Ovary (tissue), 3 donors: ENCODE results near the gene FLNB.

Source experiments
- CTCF ChIP-seq, 3 donors: fragments of 450-650 bp in 2 of 3; fragments of 200-600 bp in 1 of 3; IDR thresholded peaks; one replicate each; pipeline versions ENCODE4 v1.5.1 to v1.8.0; 2016 to 2022; ENCODE audit warnings: antibody characterized with exemption in 3 of 3, mild to moderate bottlenecking in 1 of 3
- EP300 ChIP-seq: sonication (generic); formaldehyde crosslinking; IDR thresholded peaks from one replicate; pipeline ENCODE4 v1.6.1; 2017; ENCODE audit warnings: antibody characterized with exemption
- donor health status: DM: no; HTN: no; CAD: no.

- TF ChIP-seq CTCF (IDR thresholded peaks at IDR 0.05) (no peak), EP300 (no peak)
Observed at GRCh38 chr3:57986261-57986660, 22.0 kb upstream of the FLNB start.
